Measurements from ENCODE around the gene OLFML1. TPM values are rescaled to one million over a fixed set of nuclear protein-coding genes. Genes with fewer than 3 reads are reported as not detected.

The OLFML1 gene
- polyA plus RNA-seq, 3 donors, result 30.7 to 41.3 (median 39.1) TPM

DNA sequence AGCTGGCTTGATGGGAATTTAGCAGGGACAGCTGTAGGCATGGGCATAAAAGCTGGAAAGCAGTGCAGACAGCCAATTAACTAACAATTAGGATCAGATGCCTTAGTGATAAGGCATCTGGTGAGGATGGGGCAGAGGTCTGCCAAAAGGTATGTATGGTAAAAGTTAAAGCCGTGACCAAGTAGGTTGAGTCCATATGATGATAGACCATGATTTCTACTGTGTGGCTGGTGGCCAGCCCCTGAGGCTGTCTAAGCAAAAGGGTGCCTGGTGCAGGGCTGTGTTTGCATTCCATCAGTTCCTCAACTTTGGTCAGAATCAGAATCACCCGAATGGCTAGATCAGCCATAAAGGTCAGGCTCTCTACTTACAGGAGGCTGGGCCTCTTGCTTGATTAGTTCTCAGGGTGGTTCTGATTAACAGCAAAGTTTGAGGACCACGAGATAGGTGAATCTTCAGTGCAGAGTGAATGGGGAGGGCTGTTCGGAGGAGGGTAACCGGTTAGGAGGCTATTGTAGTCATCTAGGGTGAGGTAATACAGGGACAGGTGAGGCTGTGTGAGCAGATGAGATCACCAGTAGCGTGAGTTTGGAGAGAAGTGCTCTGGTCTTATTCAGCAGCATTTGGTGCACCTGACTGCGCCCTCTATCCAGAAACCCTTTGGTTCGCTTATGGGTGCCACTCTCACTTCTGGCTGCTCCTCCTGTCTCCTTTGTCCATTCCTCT is 55.7 kb downstream of the OLFML1 start:
- no peak for DNase-seq (ENCODE audit: extremely low read depth in 1 of 11, low read depth in 9 of 11, low spot score in 4 of 11)

DNA sequence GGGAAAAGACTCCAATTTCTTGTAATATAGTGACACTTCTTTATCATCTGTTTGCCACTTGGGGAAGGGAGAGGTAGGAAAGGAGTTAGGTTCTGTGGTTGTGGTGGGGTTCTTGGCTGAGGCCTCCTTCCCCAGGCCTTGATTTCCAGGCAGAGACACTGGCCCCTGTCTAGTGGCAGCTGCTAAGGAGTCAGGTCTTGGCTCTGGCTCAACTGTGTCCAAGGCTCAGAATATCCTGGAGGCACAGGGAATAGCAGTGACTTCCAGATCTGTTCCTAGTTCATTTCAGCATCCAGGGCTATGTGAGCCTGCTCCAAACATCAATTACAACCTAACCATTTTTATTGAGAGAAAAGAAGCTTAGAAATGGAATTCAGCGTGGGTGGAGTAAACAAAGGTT is 58.0 kb downstream of the OLFML1 start:
- DNase-seq (ENCODE audit: extremely low read depth in 1 of 11, low read depth in 9 of 11, low spot score in 4 of 11), result no peak

DNA sequence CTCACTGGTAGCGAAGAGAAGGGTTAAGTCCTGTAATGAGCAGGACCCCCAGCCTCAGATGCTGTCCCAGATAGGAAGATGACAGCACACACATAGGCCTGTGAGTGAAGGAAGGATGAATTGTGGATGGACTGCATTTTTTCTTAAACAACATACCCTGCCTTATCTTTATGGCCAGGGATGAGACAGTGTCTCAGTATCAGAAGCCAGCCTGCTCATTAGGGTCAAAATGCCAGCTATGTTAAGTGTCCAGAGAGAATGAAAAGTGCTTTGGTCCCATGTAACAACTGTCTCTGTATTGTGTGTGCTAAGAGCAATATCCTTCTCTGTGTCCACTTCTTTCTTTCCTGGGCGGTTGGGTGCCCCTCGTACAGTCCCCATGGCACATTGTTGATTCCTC is 58.7 kb downstream of the OLFML1 start:
- no peak for DNase-seq (ENCODE audit: extremely low read depth in 1 of 11, low read depth in 9 of 11, low spot score in 4 of 11)

DNA sequence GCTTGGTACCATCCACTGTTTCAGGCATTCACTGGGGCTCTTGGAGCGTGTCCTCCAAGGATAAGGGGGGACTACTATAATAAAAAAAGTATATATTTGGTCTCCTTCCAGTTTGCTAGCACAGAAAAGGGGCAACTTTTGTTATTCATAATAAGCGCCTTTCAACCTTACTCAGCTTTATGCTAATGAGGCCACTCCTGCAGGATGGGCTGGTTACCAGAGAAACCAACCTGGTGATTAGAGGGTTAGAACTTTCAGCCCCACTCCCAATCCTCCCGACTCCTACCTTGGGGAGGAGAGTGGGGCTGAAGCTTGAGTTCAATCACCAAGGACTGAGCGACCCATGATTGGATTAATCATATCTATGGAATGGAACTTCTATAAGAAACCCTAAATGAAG is 60.3 kb downstream of the OLFML1 start:
- no peak for DNase-seq (ENCODE audit: extremely low read depth in 1 of 11, low read depth in 9 of 11, low spot score in 4 of 11)

DNA sequence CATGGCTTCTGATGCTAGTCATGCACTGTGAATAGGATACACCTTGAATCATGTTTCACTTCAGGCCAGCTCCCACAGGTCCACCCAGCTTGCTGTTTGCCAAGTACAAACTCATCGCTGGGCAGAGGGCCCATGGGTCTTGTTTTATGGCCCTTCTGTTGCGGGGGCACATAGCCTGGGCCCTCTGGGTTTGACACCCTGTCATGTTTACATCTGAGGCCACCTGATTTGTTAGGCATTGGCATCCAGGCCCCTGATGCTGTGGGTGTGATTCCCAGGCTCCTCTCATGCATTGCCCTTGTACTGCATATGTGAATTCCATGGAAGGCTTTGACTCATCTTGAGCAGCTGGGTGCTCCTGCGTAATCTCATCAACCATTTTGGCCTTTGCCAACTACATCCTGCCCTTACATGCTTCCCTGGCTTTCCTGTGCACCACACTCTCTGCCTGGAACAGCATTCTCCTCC is 61.1 kb downstream of the OLFML1 start:
- no peak for DNase-seq (ENCODE audit: extremely low read depth in 1 of 11, low read depth in 9 of 11, low spot score in 4 of 11)

DNA sequence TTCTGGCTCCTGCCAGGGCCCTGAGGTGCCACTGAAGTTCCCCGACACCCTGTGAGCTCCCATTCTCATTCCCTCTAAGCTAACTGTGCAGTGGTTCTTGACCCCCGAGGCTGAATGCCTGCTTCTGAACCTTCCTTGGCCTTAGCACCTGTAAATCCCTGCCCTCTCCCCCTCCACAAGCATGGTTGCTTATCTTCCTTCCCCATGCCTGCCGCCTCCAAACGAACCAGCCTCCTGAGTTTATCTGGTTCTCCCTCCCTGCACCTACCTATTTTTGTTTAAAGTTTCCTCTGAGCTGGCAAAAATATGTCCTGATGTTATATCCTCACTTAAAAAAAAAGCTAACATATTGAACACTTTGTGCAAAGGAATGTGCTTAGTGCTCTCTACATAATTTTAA is 62.4 kb downstream of the OLFML1 start:
- no peak for DNase-seq (ENCODE audit: extremely low read depth in 1 of 11, low read depth in 9 of 11, low spot score in 4 of 11)

DNA sequence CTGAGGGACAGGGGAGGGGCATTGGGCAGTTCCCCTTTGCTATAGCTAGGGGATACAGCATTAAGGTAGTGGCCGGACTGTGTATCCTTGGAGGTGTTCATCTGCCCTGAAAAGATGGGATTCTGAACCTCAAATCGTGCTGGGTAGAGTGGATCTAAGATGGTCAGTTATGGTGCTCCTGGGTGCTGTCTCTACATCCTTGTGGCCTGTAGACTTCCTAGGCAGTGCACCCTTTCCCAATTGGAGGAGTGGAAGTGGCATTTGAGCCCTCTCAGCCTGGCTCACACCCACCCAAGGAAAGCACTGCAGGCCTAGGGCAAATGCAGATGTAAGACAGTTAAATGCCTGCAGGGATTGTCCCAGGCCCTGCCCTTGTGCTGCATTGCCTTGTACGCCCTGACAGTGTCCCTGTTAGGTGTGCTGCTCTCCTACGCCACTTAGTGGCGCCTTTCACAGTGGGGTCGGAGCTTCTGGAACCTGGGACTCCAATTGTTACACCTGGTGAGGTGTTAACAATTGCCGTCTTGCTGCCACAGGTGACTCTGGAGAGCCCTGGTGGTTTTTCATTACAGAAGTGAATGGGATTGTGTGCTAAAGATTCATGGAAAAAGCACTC is 63.5 kb downstream of the OLFML1 start:
- no peak for DNase-seq (ENCODE audit: extremely low read depth in 1 of 11, low read depth in 9 of 11, low spot score in 4 of 11)

DNA sequence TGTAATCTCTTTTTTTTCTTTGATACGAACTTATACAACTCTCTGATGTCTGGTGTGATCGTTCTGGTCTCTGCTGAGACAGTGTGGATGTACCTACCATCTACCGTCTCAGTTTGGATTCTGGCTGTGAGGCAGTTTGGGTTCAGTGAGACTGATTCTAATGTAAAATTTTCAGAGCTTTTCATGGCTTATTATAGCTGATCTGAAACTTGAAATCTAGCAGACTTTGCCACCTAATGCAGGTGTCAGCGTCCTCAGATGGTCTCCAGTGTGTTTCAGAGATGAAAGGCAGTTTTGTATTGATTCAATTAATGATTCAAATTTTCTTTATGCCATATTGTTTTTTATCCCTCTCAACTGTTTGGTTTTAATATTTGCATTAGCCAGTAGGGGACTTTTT is 64.4 kb downstream of the OLFML1 start:
- no peak for DNase-seq (ENCODE audit: extremely low read depth in 1 of 11, low read depth in 9 of 11, low spot score in 4 of 11)

DNA sequence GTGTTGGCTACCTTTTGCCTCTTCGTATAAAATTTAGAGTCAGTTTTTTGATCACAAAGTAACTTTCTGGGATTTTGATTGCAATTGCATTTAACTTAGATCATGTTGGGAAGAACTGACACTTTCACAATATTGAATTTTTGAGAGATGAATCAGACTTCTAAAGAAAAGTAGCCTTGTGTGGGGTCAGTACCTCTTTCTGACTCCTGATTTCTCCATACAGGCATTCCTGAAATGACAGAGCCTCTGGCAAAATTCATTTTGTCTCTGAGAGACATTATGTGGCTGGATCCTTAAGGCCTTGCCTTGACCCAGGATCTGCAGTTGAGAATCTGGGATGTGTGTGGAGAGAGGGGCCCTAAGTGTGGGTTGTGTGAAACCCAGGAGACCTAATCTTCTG is 66.3 kb downstream of the OLFML1 start:
- no peak for DNase-seq (ENCODE audit: extremely low read depth in 1 of 11, low read depth in 9 of 11, low spot score in 4 of 11)

DNA sequence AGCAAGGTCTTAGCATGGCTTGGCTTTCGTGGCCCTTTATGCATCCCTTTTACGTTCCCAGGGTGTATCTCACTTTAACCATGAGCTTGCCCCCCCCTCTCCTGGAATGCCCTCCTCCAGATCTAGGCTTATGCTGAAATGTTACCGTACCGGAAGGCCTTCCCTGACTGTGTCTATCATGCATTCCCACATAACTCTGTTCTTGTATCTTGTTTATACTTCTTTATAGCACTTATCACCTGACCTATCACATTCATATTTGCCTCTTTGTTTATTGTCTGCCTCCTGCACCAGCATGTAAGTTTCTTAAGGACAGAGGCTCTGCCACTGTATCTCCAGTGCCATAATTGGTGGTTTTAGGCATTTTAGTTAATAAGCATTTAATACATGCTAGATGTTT is 67.4 kb downstream of the OLFML1 start:
- no peak for DNase-seq (ENCODE audit: extremely low read depth in 1 of 11, low read depth in 9 of 11, low spot score in 4 of 11)

DNA sequence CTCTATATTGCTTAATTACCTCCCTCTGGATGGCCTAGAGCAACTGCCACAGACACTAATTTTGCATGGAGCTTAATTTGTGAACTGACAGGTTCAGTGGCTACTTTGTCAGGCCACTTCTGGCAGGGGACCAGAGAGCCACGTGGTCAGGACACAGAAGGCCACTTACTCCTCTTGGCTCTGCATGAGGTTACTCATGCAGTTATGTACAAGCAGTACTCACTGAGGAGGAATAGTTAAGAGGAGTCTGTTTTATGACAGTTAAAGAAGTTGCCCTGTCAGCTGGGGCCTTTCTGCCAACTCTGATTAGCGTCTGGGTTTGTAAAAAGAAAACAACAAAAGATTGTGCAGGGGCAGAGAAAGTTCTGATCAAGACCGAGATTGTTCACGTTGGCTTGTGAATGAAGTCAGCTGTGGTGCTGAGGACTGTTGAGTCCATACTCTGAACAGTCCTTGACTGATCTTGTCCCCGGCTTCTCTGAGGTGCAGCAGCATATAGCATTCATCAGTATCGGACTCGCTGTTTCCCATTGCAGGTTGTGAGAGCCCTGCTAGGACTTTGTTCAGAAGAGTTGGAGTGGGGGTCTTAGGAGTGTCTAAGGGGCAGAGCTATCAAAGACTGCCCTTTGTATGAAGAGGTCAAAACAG is 69.9 kb downstream of the OLFML1 start:
- no peak for DNase-seq (ENCODE audit: extremely low read depth in 1 of 11, low read depth in 9 of 11, low spot score in 4 of 11)

DNA sequence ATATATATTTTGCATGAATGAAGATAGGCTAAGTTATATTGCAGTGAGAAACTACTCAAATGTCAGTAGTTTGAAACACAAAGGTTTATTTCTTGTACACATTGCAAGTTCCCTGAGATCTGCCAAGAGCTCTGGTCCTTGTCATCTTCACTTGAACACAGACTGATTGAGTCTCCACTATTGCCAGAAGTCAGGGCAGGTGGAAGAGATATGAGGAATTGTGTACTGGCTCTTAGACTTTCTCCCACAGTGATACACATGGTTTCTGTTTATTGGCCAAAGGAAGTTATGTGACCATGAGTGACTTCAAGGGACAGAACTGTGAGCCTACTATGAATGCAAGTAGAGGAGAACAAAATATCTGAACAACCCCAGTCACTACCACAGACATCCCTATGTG is 72.7 kb downstream of the OLFML1 start:
- no peak for DNase-seq (ENCODE audit: extremely low read depth in 1 of 11, low read depth in 9 of 11, low spot score in 4 of 11)

DNA sequence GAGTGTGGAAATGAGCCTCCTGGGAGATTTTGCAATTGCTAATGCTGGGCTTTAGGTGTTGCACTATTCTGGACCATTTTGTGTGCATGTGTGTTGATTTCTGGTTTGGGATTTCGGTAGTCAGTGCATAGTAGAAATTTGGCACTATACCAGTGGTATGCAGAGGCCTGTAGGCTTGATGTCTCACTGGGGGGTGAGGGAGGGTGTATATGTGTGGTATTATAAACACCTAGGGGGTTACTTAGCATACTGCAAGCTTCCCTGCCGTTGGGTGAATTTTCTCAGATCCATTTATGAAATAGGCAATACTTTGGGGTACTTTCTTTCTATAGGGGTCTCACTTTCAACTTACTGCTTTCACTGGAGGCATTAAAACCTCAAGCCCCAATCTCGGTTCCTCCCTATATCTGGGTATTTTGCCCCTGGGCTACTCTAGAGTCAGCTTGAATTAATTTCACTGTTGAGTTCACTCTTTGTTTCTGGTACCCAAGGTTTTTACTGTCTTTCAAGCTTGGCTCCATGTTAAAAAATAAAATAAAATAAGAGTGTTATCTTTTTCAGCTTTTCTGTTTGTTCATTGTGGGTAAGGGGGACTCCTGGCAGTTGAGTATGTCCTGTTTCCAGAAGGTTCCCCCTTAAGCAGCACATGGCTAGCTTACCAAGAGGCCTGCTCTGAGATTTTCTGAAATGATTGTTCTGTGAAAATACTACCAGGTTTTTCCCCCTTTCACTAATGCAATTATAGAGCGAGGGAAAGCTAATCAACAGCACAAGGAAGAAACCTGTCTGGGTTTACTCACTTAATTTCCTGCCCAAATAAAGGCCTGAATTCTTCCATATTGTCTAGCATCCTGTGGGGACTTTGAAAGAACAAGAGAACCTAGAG is 74.3 kb downstream of the OLFML1 start:
- no peak for DNase-seq (ENCODE audit: extremely low read depth in 1 of 11, low read depth in 9 of 11, low spot score in 4 of 11)

Other genes with a start within 250 kb of the OLFML1 start
- gene SYT9, start 233.6 kb upstream of the OLFML1 start, polyA plus RNA-seq (ENCODE audit: insufficient read length in 3 of 3), result 1 to 10 TPM; 3.3 to 4.8 (median 4.4) TPM
- 10 to 100 TPM; 48.4 to 56.9 (median 56.9) TPM for gene PPFIBP2, start 28.5 kb downstream of the OLFML1 start, polyA plus RNA-seq (ENCODE audit: insufficient read length in 3 of 3)
- 10 to 100 TPM; 26.4 to 28.8 (median 27.3) TPM for gene CYB5R2, start 188.0 kb downstream of the OLFML1 start, polyA plus RNA-seq (ENCODE audit: insufficient read length in 3 of 3)
- 1 to 10 TPM; 2.1 to 6.2 (median 3.5) TPM for gene OVCH2, start 221.0 kb downstream of the OLFML1 start, polyA plus RNA-seq (ENCODE audit: insufficient read length in 3 of 3)